PC-9 (cell line): Measurements from ENCODE around the gene SYNDIG1. TPM values are rescaled to one million over a fixed set of nuclear protein-coding genes. Genes with fewer than 3 reads are reported as not detected.

Source experiments
- BruUV-seq: library from RNA; stranded (reverse); fragments of 400-500 nt; replicated peaks from 2 replicates; lab custom pipeline; 2021; lab: Mats Ljungman, UMichigan
- CTCF ChIA-PET: fragments of 300-600 bp; sonication (Branson Sonifier 250); formaldehyde crosslinking; loops from one replicate; lab custom pipeline; 2022; ENCODE audit warnings: antibody characterized with exemption; lab: Charles Lee
- POLR2A ChIA-PET: fragments of 300-600 bp; sonication (Branson Sonifier 250); formaldehyde crosslinking; loops from one replicate; lab custom pipeline; 2022; ENCODE audit warnings: antibody characterized with exemption; ENCODE audit not compliant: unreplicated experiment; lab: Charles Lee
- DNase-seq, 2 experiments: peaks; one replicate each; pipeline versions ENCODE4 v3.0.0 to v3.0.0-alpha.2; 2015 to 2022; ENCODE audit warnings: mixed read lengths in 1 of 2
- H2AFZ ChIP-seq: fragments of 200-600 bp; sonication (generic); 2 replicates; pipeline ENCODE4 v1.8.1; 2017; ENCODE audit warnings: antibody characterized with exemption
- H3F3A ChIP-seq: fragments of 200-600 bp; sonication (generic); 2 replicates; pipeline ENCODE4 v1.8.1; 2017; ENCODE audit warnings: antibody characterized with exemption, mild to moderate bottlenecking, low read depth; ENCODE audit not compliant: insufficient read depth
- H3K27ac ChIP-seq: fragments of 200-600 bp; sonication (generic); 2 replicates; pipeline ENCODE4 v1.6.1; 2016; ENCODE audit warnings: mixed run types
- H3K27me3 ChIP-seq: fragments of 200-600 bp; sonication (generic); 2 replicates; pipeline ENCODE4 v1.6.1; 2016; ENCODE audit warnings: low read depth, mixed run types; ENCODE audit not compliant: insufficient read depth
- H3K36me3 ChIP-seq: fragments of 200-600 bp; sonication (generic); 2 replicates; pipeline ENCODE4 v1.6.1; 2016; ENCODE audit warnings: low read depth, mixed run types
- H3K4me1 ChIP-seq: fragments of 200-600 bp; sonication (generic); replicated peaks from 2 replicates; pipeline ENCODE4 v1.6.1; 2016; ENCODE audit warnings: mixed run types; ENCODE audit not compliant: insufficient read depth
- H3K4me2 ChIP-seq: fragments of 200-600 bp; sonication (generic); 2 replicates; pipeline ENCODE4 v1.6.1; 2017; ENCODE audit warnings: mixed run types
- H3K4me3 ChIP-seq: fragments of 200-600 bp; sonication (generic); 2 replicates; pipeline ENCODE4 v1.6.1; 2016; ENCODE audit warnings: mixed run types
- H3K79me2 ChIP-seq: fragments of 200-600 bp; sonication (generic); 2 replicates; pipeline ENCODE4 v1.6.1; 2017; ENCODE audit warnings: low read depth, mixed run types
- H3K9me2 ChIP-seq: fragments of 200-600 bp; sonication (generic); 2 replicates; pipeline ENCODE4 v1.8.1; 2017; ENCODE audit warnings: mild to moderate bottlenecking; ENCODE audit not compliant: insufficient read depth
- H3K9me3 ChIP-seq: fragments of 200-600 bp; sonication (generic); 2 replicates; pipeline ENCODE4 v1.8.1; 2016; ENCODE audit warnings: low read depth; ENCODE audit not compliant: insufficient read depth
- H4K20me1 ChIP-seq: fragments of 200-600 bp; sonication (generic); 2 replicates; pipeline ENCODE4 v1.8.1; 2017; ENCODE audit not compliant: insufficient read depth
- EZH2 ChIP-seq: fragments of 200-600 bp; sonication (generic); IDR thresholded peaks from 2 replicates; pipeline ENCODE4 v1.8.0; 2017; ENCODE audit warnings: antibody characterized with exemption, low read depth
- intact Hi-C: fragments of 100-400 bp; cut with micrococcal nuclease; formaldehyde crosslinking; loops from one replicate; pipeline ENCODE4 v1.10.0; 2022; ENCODE audit not compliant: unreplicated experiment
- total RNA-seq: library from RNA; stranded (reverse); gene quantifications from 2 replicates; pipeline ENCODE4 v1.2.3, GENCODE V29; 2021
- TF ChIP-seq, protein P1 (sequence below): fragments of 200-600 bp; sonication (generic); conservative IDR thresholded peaks from 2 replicates; pipeline ENCODE4 v1.6.1; 2017; ENCODE audit warnings: mixed run types, antibody characterized with exemption, mild to moderate bottlenecking, moderate library complexity

Gene SYNDIG1
- total RNA-seq, 1 experiment from 2014 or later: 0.17 TPM

DNA sequence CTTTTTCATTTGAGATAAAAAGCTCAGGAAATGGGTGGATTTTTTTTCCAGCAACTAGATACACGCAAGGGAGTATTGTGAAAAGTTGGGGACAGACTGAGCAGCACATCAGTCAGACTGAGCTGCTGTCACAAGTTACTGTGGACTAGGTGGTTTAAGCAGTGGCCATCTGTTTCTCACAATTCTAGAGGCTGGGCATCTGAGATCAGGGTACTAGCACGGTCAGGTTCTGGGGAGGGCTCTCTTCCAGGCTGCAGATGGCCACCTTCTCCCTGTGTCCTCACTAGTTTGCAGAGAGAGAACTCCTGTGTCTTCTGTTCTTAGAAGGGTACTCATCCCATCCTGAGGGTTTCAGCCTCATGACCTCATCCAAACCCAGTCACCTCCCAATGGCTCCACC lies 178.3 kb downstream of the SYNDIG1 start:
- CTCF ChIA-PET: no interaction called here
- intact Hi-C loops: no loop called here

GRCh38 chr20:24648481-24648880 lies 179.1 kb downstream of the SYNDIG1 start:
- CTCF ChIA-PET: no interaction called here
- Histone ChIP-seq H3K79me2 (no peaks in the 10 kb centered on the region), H3K4me3 (no peak overlapping the region), H3K27me3 (no peaks in the 10 kb centered on the region), H3K4me1 (peaks cover 38% of the 10 kb centered on the region), H3K9me3 (no peaks in the 10 kb centered on the region), H3F3A (peaks cover 24% of the 10 kb centered on the region; the same call in 1 of the 2 replicates), H3K9me2 (no peaks in the 10 kb centered on the region), H3K27ac (no peak overlapping the region), H2AFZ (no peak overlapping the region), H3K4me2 (no peak overlapping the region), H4K20me1 (no peaks in the 10 kb centered on the region), H3K36me3 (no peaks in the 10 kb centered on the region)
- POLR2A ChIA-PET: no interaction called here
- DNase-seq: no peak
- BruUV-seq: no TSS peak
- TF ChIP-seq EZH2: no peak
- TF ChIP-seq, protein P1, sequence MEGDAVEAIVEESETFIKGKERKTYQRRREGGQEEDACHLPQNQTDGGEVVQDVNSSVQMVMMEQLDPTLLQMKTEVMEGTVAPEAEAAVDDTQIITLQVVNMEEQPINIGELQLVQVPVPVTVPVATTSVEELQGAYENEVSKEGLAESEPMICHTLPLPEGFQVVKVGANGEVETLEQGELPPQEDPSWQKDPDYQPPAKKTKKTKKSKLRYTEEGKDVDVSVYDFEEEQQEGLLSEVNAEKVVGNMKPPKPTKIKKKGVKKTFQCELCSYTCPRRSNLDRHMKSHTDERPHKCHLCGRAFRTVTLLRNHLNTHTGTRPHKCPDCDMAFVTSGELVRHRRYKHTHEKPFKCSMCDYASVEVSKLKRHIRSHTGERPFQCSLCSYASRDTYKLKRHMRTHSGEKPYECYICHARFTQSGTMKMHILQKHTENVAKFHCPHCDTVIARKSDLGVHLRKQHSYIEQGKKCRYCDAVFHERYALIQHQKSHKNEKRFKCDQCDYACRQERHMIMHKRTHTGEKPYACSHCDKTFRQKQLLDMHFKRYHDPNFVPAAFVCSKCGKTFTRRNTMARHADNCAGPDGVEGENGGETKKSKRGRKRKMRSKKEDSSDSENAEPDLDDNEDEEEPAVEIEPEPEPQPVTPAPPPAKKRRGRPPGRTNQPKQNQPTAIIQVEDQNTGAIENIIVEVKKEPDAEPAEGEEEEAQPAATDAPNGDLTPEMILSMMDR: no peak
- intact Hi-C loops: no loop called here

More for the DNA sequence above, 178.3 kb downstream of the SYNDIG1 start:
- no peak overlapping the region for H3K4me2 ChIP-seq
- peaks cover 30% of the 10 kb centered on the region for H3K4me1 ChIP-seq
- H3K4me3 ChIP-seq: no peak overlapping the region
- BruUV-seq: no TSS peak
- peaks cover 24% of the 10 kb centered on the region; the same call in 1 of the 2 replicates for H3F3A ChIP-seq
- H3K79me2 ChIP-seq: no peaks in the 10 kb centered on the region
- H3K27me3 ChIP-seq: no peaks in the 10 kb centered on the region
- no peak for DNase-seq
- H3K9me2 ChIP-seq: no peaks in the 10 kb centered on the region
- H4K20me1 ChIP-seq: no peaks in the 10 kb centered on the region
- H2AFZ ChIP-seq: no peak overlapping the region
- no peaks in the 10 kb centered on the region for H3K9me3 ChIP-seq
- POLR2A ChIA-PET: no interaction called here
- TF ChIP-seq, protein P1: no peak
- no peak for TF ChIP-seq EZH2
- H3K27ac ChIP-seq: no peak overlapping the region
- no peaks in the 10 kb centered on the region for H3K36me3 ChIP-seq

- Histone ChIP-seq H3K9me3 (no peaks in the 10 kb centered on the region), H3K79me2 (no peaks in the 10 kb centered on the region), H3K4me2 (no peak overlapping the region), H3K27ac (no peak overlapping the region), H3F3A (peaks cover 24% of the 10 kb centered on the region; the same call in 1 of the 2 replicates), H3K36me3 (no peaks in the 10 kb centered on the region), H3K4me1 (peaks cover 42% of the 10 kb centered on the region), H3K9me2 (no peaks in the 10 kb centered on the region), H3K4me3 (no peak overlapping the region), H4K20me1 (no peaks in the 10 kb centered on the region), H3K27me3 (no peaks in the 10 kb centered on the region), H2AFZ (no peak overlapping the region)
- CTCF ChIA-PET: no interaction called here
- POLR2A ChIA-PET: no interaction called here
- BruUV-seq: no TSS peak
- intact Hi-C loops: no loop called here
- TF ChIP-seq EZH2: no peak
- TF ChIP-seq, protein P1: no peak
- no peak for DNase-seq
Observed at GRCh38 chr20:24648919-24649318, 179.5 kb downstream of the SYNDIG1 start.
